K562 (cell line): ENCODE results near the gene ARMH4. TPM values are rescaled to one million over a fixed set of nuclear protein-coding genes. Genes with fewer than 3 reads are reported as not detected.
A peak's percentile ranks its signal among the peaks of the same experiment; 100 is the strongest.

Experiments used
- ATF2 ChIP-seq: sonication (generic); formaldehyde crosslinking; IDR thresholded peaks from 2 replicates; pipeline ENCODE4 v1.8.1; 2022; ENCODE audit warnings: missing genetic modification reagents
- ATF4 ChIP-seq: fragments of 450-650 bp; formaldehyde crosslinking; IDR thresholded peaks from 2 replicates; pipeline ENCODE4 v1.4.0; 2022; ENCODE audit warnings: mild to moderate bottlenecking, moderate library complexity
- BRF1 ChIP-seq: IDR thresholded peaks from 3 replicates; pipeline ENCODE4 v1.6.1; 2011; ENCODE audit warnings: borderline replicate concordance, mild to moderate bottlenecking; ENCODE audit not compliant: insufficient read length; ENCODE audit errors: extremely low read depth
- CBX5 ChIP-seq: IDR thresholded peaks from 2 replicates; pipeline ENCODE4 v1.6.1; 2014; ENCODE audit warnings: low read depth, borderline replicate concordance
- DACH1 ChIP-seq: fragments of 450-650 bp; IDR thresholded peaks from 2 replicates; pipeline ENCODE4 v1.6.1; 2018; ENCODE audit not compliant: partially characterized antibody
- ILF3 ChIP-seq: fragments of 450-650 bp; IDR thresholded peaks from 2 replicates; pipeline ENCODE4 v1.6.1; 2018; ENCODE audit warnings: antibody characterized with exemption, mild to moderate bottlenecking, moderate library complexity, borderline replicate concordance
- KDM4B ChIP-seq, 2 experiments: fragments of 450-650 bp in 1 of 2; sonication (generic) in 1 of 2; IDR thresholded peaks; 2 replicates each; pipeline ENCODE4 v1.6.1; 2016 to 2017; ENCODE audit warnings: borderline replicate concordance in 2 of 2, antibody characterized with exemption in 1 of 2, low read depth in 1 of 2, mild to moderate bottlenecking in 1 of 2
- MBD2 ChIP-seq: sonication (generic); IDR thresholded peaks from 2 replicates; pipeline ENCODE4 v1.6.1; 2016; ENCODE audit warnings: low read depth, borderline replicate concordance
- MTA1 ChIP-seq: fragments of 450-650 bp; IDR thresholded peaks from 2 replicates; pipeline ENCODE4 v1.6.1; 2017; ENCODE audit warnings: borderline replicate concordance
- NFRKB ChIP-seq: fragments of 450-650 bp; IDR thresholded peaks from 2 replicates; pipeline ENCODE4 v1.6.1; 2016; ENCODE audit warnings: low read depth
- NR1H2 ChIP-seq: sonication (generic); formaldehyde crosslinking; IDR thresholded peaks from 2 replicates; pipeline ENCODE4 v1.4.0; 2020; ENCODE audit warnings: mild to moderate bottlenecking, missing genetic modification reagents
- NR2C2 ChIP-seq, 2 experiments: fragments of 200-800 bp in 1 of 2; sonication (Bioruptor generic) in 1 of 2; sonication (generic) in 1 of 2; formaldehyde crosslinking in 1 of 2; IDR thresholded peaks; 2 replicates each; pipeline versions ENCODE4 v1.6.1 to v1.8.0; 2016 to 2022; ENCODE audit warnings: mild to moderate bottlenecking in 1 of 2, missing compliant biosample characterization in 1 of 2, missing genetic modification characterization in 1 of 2, missing genetic modification reagents in 1 of 2
- POLR3A ChIP-seq: IDR thresholded peaks from 2 replicates; pipeline ENCODE4 v1.6.1; 2011; ENCODE audit warnings: borderline replicate concordance, mild to moderate bottlenecking, moderate library complexity; ENCODE audit not compliant: insufficient read length, insufficient read depth; ENCODE audit errors: extremely low read depth
- RFX5 ChIP-seq: IDR thresholded peaks from 2 replicates; pipeline ENCODE4 v1.6.1; 2011; ENCODE audit warnings: low read depth, mild to moderate bottlenecking, improper control_type of control experiment, low read length
- SMARCA4 ChIP-seq: fragments of 450-650 bp; IDR thresholded peaks from 2 replicates; pipeline ENCODE4 v1.6.1; 2016
- ZBTB49 ChIP-seq: sonication (generic); formaldehyde crosslinking; IDR thresholded peaks from 2 replicates; pipeline ENCODE4 v1.8.0; 2022; ENCODE audit warnings: missing genetic modification reagents, mild to moderate bottlenecking, borderline replicate concordance
- ZC3H11A ChIP-seq: IDR thresholded peaks from 2 replicates; pipeline ENCODE4 v1.6.1; 2012; ENCODE audit warnings: low read depth, low read length, improper control_type of control experiment
- ZFX ChIP-seq: sonication (generic); formaldehyde crosslinking; IDR thresholded peaks from 2 replicates; pipeline ENCODE4 v1.8.0; 2022; ENCODE audit warnings: mild to moderate bottlenecking, missing genetic modification reagents, moderate library complexity
- ZNF143 ChIP-seq: sonication (generic); formaldehyde crosslinking; IDR thresholded peaks from 2 replicates; pipeline ENCODE4 v1.9.0; 2022; ENCODE audit warnings: mild to moderate bottlenecking, missing genetic modification reagents
- ZNF197 ChIP-seq: fragments of 200-800 bp; sonication (Bioruptor generic); IDR thresholded peaks from 2 replicates; pipeline ENCODE4 v1.6.1; 2016; ENCODE audit warnings: low read depth, missing genetic modification characterization, missing compliant biosample characterization
- ZSCAN29 ChIP-seq: fragments of 450-650 bp; IDR thresholded peaks from 2 replicates; pipeline ENCODE4 v1.6.1; 2017
- polyA plus RNA-seq, 8 experiments: library from polyadenylated mRNA; depleted of rRNA in 4 of 8; stranded (reverse) in 5 of 8; unstranded in 3 of 8; fragments of >200 nt; fragmentation: Nextera tagmentation in 2 of 8; fragmentation: Illumina TruSeq in 1 of 8; extraction: Ambion mirVana in 2 of 8; extraction: Trizol in 1 of 8; gene quantifications; 2 replicates each; pipeline versions ENCODE4 v1.2.1 to v1.2.3, GENCODE V29; 2011 to 2014; ENCODE audit warnings: inconsistent platforms in 1 of 8, missing spikeins in 1 of 8
- total RNA-seq, 7 experiments: library from RNA; depleted of rRNA in 6 of 7; stranded (reverse); fragments of >200 nt in 6 of 7; fragmentation: Illumina TruSeq in 2 of 7; extraction: Trizol in 2 of 7; gene quantifications; 2 replicates each; pipeline versions ENCODE4 v1.2.1 to v1.2.3, GENCODE V29; 2011 to 2021; ENCODE audit warnings: low replicate concordance in 1 of 7

Gene ARMH4
- total and polyA plus RNA-seq, 9 of the 15 experiments (the other 6 are each of a cell fraction or from before 2014, with no cell fraction given): 0.06 to 0.98 (median 0.07) TPM; not detected in 2

- TF ChIP-seq DACH1: peak; percentile 7
- TF ChIP-seq MBD2: no peak
- no peak for TF ChIP-seq NR2C2 (CRISPR knock-in tag; IDR thresholded peaks at IDR 0.05)
- peak; percentile 78 for TF ChIP-seq NR2C2 (tag; IDR thresholded peaks at IDR 0.05)
- TF ChIP-seq ATF2 (CRISPR knock-in tag): no peak
- TF ChIP-seq ZSCAN29: no peak
- no peak for TF ChIP-seq ZNF143 (CRISPR knock-in tag)
- no peak for TF ChIP-seq NFRKB
- TF ChIP-seq ILF3: no peak
- 0 out of 2 replicates have a peak, but pooled peaks have one; percentile 19 for TF ChIP-seq SMARCA4
- no peak for TF ChIP-seq CBX5
- TF ChIP-seq POLR3A: no peak
- TF ChIP-seq ZC3H11A: no peak
- TF ChIP-seq NR1H2 (CRISPR knock-in tag): no peak
- no peak for TF ChIP-seq KDM4B (IDR thresholded peaks at IDR 0.05; ENCODE audit: borderline replicate concordance in 2 of 2, low read depth in 1 of 2)
- TF ChIP-seq ZFX (CRISPR knock-in tag): no peak
- TF ChIP-seq ZNF197 (CRISPR knock-in tag): no peak
- no peak for TF ChIP-seq ZBTB49 (CRISPR knock-in tag)
- TF ChIP-seq BRF1: no peak
- no peak for TF ChIP-seq ATF4 (CRISPR knock-in tag)
- TF ChIP-seq MTA1: no peak
- no peak for TF ChIP-seq RFX5
Measured at GRCh38 chr14:58191763-58192601, 40.0 kb upstream of the ARMH4 start (continued).
